ENCODE data around the gene THSD7B.

DNA sequence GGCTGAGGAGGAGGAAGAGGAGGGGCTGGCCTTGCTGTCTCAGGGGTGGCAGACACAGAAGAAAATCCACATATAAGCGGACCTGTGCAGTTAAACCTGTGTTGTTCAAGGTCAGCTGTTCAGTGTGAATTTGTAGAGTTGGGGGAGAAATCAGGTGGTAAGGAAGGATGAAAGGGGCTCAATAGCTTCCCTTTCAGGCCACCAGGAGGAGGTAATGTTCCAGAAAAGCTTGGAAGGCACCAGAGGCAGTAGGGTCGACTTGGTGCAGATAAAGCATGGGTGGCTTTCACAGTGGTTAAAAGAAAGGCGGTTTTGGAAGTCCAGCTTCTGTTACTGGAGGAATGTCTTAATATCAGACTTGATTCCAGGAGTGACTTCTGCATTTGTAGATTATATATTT is 167.4 kb downstream of the THSD7B start:
- TF ChIP-seq, protein P1, sequence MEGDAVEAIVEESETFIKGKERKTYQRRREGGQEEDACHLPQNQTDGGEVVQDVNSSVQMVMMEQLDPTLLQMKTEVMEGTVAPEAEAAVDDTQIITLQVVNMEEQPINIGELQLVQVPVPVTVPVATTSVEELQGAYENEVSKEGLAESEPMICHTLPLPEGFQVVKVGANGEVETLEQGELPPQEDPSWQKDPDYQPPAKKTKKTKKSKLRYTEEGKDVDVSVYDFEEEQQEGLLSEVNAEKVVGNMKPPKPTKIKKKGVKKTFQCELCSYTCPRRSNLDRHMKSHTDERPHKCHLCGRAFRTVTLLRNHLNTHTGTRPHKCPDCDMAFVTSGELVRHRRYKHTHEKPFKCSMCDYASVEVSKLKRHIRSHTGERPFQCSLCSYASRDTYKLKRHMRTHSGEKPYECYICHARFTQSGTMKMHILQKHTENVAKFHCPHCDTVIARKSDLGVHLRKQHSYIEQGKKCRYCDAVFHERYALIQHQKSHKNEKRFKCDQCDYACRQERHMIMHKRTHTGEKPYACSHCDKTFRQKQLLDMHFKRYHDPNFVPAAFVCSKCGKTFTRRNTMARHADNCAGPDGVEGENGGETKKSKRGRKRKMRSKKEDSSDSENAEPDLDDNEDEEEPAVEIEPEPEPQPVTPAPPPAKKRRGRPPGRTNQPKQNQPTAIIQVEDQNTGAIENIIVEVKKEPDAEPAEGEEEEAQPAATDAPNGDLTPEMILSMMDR (IDR thresholded peaks at IDR 0.05) = no peak; the same call in 2 of the 3 replicates
- TF ChIP-seq CHD2 (IDR thresholded peaks at IDR 0.05; ENCODE audit: low read length, partially characterized antibody) (no peak), JUN (IDR thresholded peaks at IDR 0.05) (no peak), POLR2A (IDR thresholded peaks at IDR 0.05; ENCODE audit: low read length) (no peak), ZFP36 (IDR thresholded peaks at IDR 0.05; ENCODE audit: borderline replicate concordance, partially characterized antibody) (no peak), POLR2AphosphoS2 (conservative IDR thresholded peaks at IDR 0.05; ENCODE audit: low read length) (no peak), NR3C1 (IDR thresholded peaks at IDR 0.05) (no peak)
